HCT116 (cell line): ENCODE data around the gene ACSL6. TPM values are rescaled to one million over a fixed set of nuclear protein-coding genes. Genes with fewer than 3 reads are reported as not detected.

Experiments used
- ATAC-seq: fragments of 200-7000 bp; cut with Tn5 transposase; 2 replicates; pipeline ENCODE4 v1.9.1; 2020; ENCODE audit warnings: mild to moderate bottlenecking, moderate library complexity
- BruUV-seq: library from RNA; stranded (reverse); fragments of 400-500 nt; replicated peaks from 2 replicates; lab custom pipeline; 2021; lab: Mats Ljungman, UMichigan
- CTCF ChIA-PET: fragments of 300-600 bp; sonication (Branson Sonifier 250); formaldehyde crosslinking; loops from one replicate; lab custom pipeline; 2021; ENCODE audit warnings: antibody characterized with exemption; lab: Charles Lee
- POLR2A ChIA-PET: fragments of 300-600, 350-600 bp; sonication (Branson Sonifier 250); formaldehyde crosslinking; loops from one replicate; lab custom pipeline; 2021; ENCODE audit warnings: antibody characterized with exemption; lab: Charles Lee
- RAD21 ChIA-PET, 2 experiments: fragments of 300-600 bp; sonication (Branson Sonifier 250); formaldehyde crosslinking; loops; one replicate each; lab custom pipeline; 2023; ENCODE audit warnings: low total read pairs in 2 of 2; ENCODE audit not compliant: uncharacterized antibody in 2 of 2, unreplicated experiment in 2 of 2, low non-redundant PET in 1 of 2; lab: Charles Lee
- DNase-seq: peaks from one replicate; pipeline ENCODE4 v3.0.0-alpha.2; 2010; ENCODE audit warnings: low read depth, low spot score
- H2AFZ ChIP-seq: fragments of 200-600 bp; shearing (Covaris generic), sonication (generic); 2 replicates; pipeline ENCODE4 v1.6.1; 2017; ENCODE audit warnings: low read depth, mixed run types, mixed read lengths, antibody characterized with exemption, low read length; ENCODE audit not compliant: poor library complexity, severe bottlenecking
- H3K27ac ChIP-seq: 2 replicates; pipeline ENCODE4 v1.5.1; 2012; ENCODE audit warnings: low read depth, low read length
- H3K27me3 ChIP-seq: fragments of 200-600 bp; sonication (generic); 2 replicates; pipeline ENCODE4 v1.6.1; 2016; ENCODE audit warnings: mixed run types, low read length, mixed read lengths; ENCODE audit not compliant: insufficient read depth
- H3K36me3 ChIP-seq, 2 experiments: fragments of 200-500 bp in 1 of 2; fragments of 200-600 bp in 1 of 2; sonication (Bioruptor generic) in 1 of 2; sonication (generic) in 1 of 2; 2 replicates each; pipeline versions ENCODE4 v1.5.1 to v1.6.1; 2014 to 2016; ENCODE audit warnings: low read length in 2 of 2, inconsistent platforms in 1 of 2, mixed read lengths in 1 of 2, mixed run types in 1 of 2; ENCODE audit not compliant: insufficient read depth in 2 of 2, control insufficient read depth in 1 of 2
- H3K4me1 ChIP-seq, 2 experiments: fragments of 200-600 bp in 1 of 2; sonication (generic) in 1 of 2; 2 replicates each; pipeline versions ENCODE4 v1.5.1 to v1.6.1; 2012 to 2017; ENCODE audit warnings: low read length in 2 of 2, inconsistent platforms in 1 of 2, mild to moderate bottlenecking in 1 of 2, mixed read lengths in 1 of 2, mixed run types in 1 of 2, moderate library complexity in 1 of 2; ENCODE audit not compliant: insufficient read depth in 2 of 2, control insufficient read depth in 1 of 2
- H3K4me2 ChIP-seq: fragments of 200-600 bp; sonication (generic); 2 replicates; pipeline ENCODE4 v1.6.1; 2017; ENCODE audit warnings: mixed run types, low read length, mixed read lengths
- H3K4me3 ChIP-seq, 2 experiments: fragments of 200-600 bp in 1 of 2; sonication (generic) in 1 of 2; replicated peaks in 1 of 2; 2 replicates each; pipeline ENCODE4 v1.5.1; 2011 to 2016; ENCODE audit warnings: low read length in 2 of 2, control low read depth in 1 of 2, low read depth in 1 of 2, mild to moderate bottlenecking in 1 of 2, mixed read lengths in 1 of 2, mixed run types in 1 of 2
- H3K79me2 ChIP-seq: fragments of 200-600 bp; sonication (generic); 2 replicates; pipeline ENCODE4 v1.6.1; 2017; ENCODE audit warnings: mild to moderate bottlenecking, mixed run types, low read length, moderate library complexity, mixed read lengths; ENCODE audit not compliant: insufficient read depth
- H3K9ac ChIP-seq: fragments of 200-600 bp; sonication (generic); 2 replicates; pipeline ENCODE4 v1.6.1; 2016; ENCODE audit warnings: low read length, mixed read lengths
- H3K9me2 ChIP-seq: fragments of 200-600 bp; sonication (generic), shearing (Covaris generic); 2 replicates; pipeline ENCODE4 v1.6.1; 2017; ENCODE audit warnings: mixed run types, mild to moderate bottlenecking, moderate library complexity; ENCODE audit not compliant: insufficient read depth
- H3K9me3 ChIP-seq, 2 experiments: fragments of 200-500 bp in 1 of 2; fragments of 200-600 bp in 1 of 2; sonication (Bioruptor generic) in 1 of 2; sonication (generic) in 1 of 2; 2 replicates each; pipeline ENCODE4 v1.6.1; 2014 to 2017; ENCODE audit warnings: low read length in 2 of 2, mixed read lengths in 2 of 2, inconsistent platforms in 1 of 2, low read depth in 1 of 2, mild to moderate bottlenecking in 1 of 2, mixed run types in 1 of 2, moderate library complexity in 1 of 2; ENCODE audit not compliant: control insufficient read depth in 1 of 2, insufficient read depth in 1 of 2
- H4K20me1 ChIP-seq: fragments of 200-600 bp; sonication (generic), shearing (Covaris generic); 2 replicates; pipeline ENCODE4 v1.6.1; 2017; ENCODE audit warnings: mixed run types, mild to moderate bottlenecking, moderate library complexity; ENCODE audit not compliant: insufficient read depth
- ATF3 ChIP-seq: IDR thresholded peaks from 2 replicates; pipeline ENCODE4 v1.6.1; 2012
- CBX3 ChIP-seq: IDR thresholded peaks from 2 replicates; pipeline ENCODE4 v1.6.1; 2012; ENCODE audit warnings: low read depth
- CEBPB ChIP-seq: IDR thresholded peaks from 2 replicates; pipeline ENCODE4 v1.6.1; 2012; ENCODE audit warnings: low read depth
- ELF1 ChIP-seq: IDR thresholded peaks from 2 replicates; pipeline ENCODE4 v1.6.1; 2012; ENCODE audit warnings: low read depth, borderline replicate concordance
- EZH2 ChIP-seq: fragments of 200-600 bp; sonication (generic); IDR thresholded peaks from 2 replicates; pipeline ENCODE4 v1.6.1; 2017; ENCODE audit warnings: antibody characterized with exemption, mixed run types
- EZH2phosphoT487 ChIP-seq: fragments of 200-600 bp; IDR thresholded peaks from 2 replicates; pipeline ENCODE4 v1.6.1; 2018; ENCODE audit warnings: antibody characterized with exemption, borderline replicate concordance
- POLR2AphosphoS5 ChIP-seq: IDR thresholded peaks from 2 replicates; pipeline ENCODE4 v1.6.1; 2011; ENCODE audit warnings: mild to moderate bottlenecking, low read depth, low read length, moderate library complexity
- TCF7L2 ChIP-seq: IDR thresholded peaks from 2 replicates; pipeline ENCODE4 v1.7.0; 2011; ENCODE audit warnings: borderline replicate concordance, inconsistent platforms; ENCODE audit not compliant: insufficient read depth, insufficient read length; ENCODE audit errors: extremely low read depth
- ZBTB33 ChIP-seq: IDR thresholded peaks from 2 replicates; pipeline ENCODE4 v1.6.1; 2011; ENCODE audit warnings: mild to moderate bottlenecking, low read length, moderate library complexity; ENCODE audit not compliant: insufficient replicate concordance; ENCODE audit errors: extremely low read depth
- intact Hi-C: fragments of 100-400 bp; cut with micrococcal nuclease; formaldehyde crosslinking; loops from 2 replicates; pipeline ENCODE4 v1.10.0; 2022
- total RNA-seq: library from RNA; stranded (reverse); gene quantifications from one replicate; pipeline ENCODE4 v1.2.1, GENCODE V29; 2021; ENCODE audit not compliant: unreplicated experiment

Gene ACSL6
- total RNA-seq, 1 experiment from 2014 or later, result 2.3 TPM

GRCh38 chr5:131977212-131977604, 34.2 kb downstream of the ACSL6 start:
- Histone ChIP-seq H3K27me3 (no peaks in the 10 kb centered on the region), H3K4me3 (no peak overlapping the region), H3K9ac (no peak overlapping the region), H3K79me2 (no peaks in the 10 kb centered on the region), H3K9me2 (no peaks in the 10 kb centered on the region), H3K4me2 (no peak overlapping the region), H4K20me1 (no peaks in the 10 kb centered on the region), H3K36me3 (no peaks in the 10 kb centered on the region), H3K27ac (no peak overlapping the region), H3K9me3 (no peaks in the 10 kb centered on the region), H2AFZ (no peak overlapping the region), H3K4me1 (no peaks in the 10 kb centered on the region)
- POLR2A ChIA-PET, result no interaction called here
- RAD21 ChIA-PET, result no interaction called here
- no TSS peak for BruUV-seq
- ATAC-seq (no peak), DNase-seq (no peak)
- TF ChIP-seq EZH2phosphoT487, result no peak
- no peak for TF ChIP-seq TCF7L2
- TF ChIP-seq CEBPB, result no peak
- no peak for TF ChIP-seq POLR2AphosphoS5
- no peak for TF ChIP-seq ZBTB33
- no peak for TF ChIP-seq EZH2
- no peak for TF ChIP-seq ATF3
- no peak for TF ChIP-seq CBX3
- no peak for TF ChIP-seq ELF1
- CTCF ChIA-PET, result no interaction called here
- intact Hi-C loops, result no loop called here
